GM23248 (cell line): ENCODE results near the gene KRR1.

Experiments used
- EZH2 ChIP-seq: fragments of 200-600 bp; sonication (generic); IDR thresholded peaks from 2 replicates; pipeline ENCODE4 v1.6.1; 2018; ENCODE audit warnings: antibody characterized with exemption, mild to moderate bottlenecking; ENCODE audit not compliant: insufficient read depth, poor library complexity, severe bottlenecking
- EZH2phosphoT487 ChIP-seq: fragments of 200-600 bp; sonication (generic); IDR thresholded peaks from 2 replicates; pipeline ENCODE4 v1.6.1; 2018; ENCODE audit warnings: antibody characterized with exemption, moderate library complexity, mild to moderate bottlenecking, low read depth; ENCODE audit not compliant: insufficient read depth

DNA sequence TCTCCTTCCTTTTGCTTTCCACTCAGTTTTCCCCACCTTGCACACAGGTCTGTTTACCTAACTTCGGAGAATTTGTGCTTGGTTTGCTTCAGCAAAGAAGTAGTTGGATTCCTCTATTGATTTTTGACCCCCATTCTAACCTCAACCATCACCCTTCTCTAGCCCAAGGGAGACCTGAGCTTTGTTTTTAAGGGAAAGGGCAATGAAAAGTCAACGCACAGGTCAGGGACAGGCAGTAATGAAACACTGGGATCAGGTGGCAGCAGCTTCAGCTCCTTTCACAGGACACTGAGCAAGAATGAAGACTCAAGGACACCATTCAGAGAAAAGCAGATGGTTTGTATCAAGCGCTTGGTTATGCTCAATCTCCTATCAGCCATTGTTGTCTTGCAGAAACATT is 46.9 kb upstream of the KRR1 start:
- TF ChIP-seq EZH2phosphoT487, result no peak
- no peak for TF ChIP-seq EZH2
